ENCODE results near the gene KCTD2.

Gene KCTD2

DNA sequence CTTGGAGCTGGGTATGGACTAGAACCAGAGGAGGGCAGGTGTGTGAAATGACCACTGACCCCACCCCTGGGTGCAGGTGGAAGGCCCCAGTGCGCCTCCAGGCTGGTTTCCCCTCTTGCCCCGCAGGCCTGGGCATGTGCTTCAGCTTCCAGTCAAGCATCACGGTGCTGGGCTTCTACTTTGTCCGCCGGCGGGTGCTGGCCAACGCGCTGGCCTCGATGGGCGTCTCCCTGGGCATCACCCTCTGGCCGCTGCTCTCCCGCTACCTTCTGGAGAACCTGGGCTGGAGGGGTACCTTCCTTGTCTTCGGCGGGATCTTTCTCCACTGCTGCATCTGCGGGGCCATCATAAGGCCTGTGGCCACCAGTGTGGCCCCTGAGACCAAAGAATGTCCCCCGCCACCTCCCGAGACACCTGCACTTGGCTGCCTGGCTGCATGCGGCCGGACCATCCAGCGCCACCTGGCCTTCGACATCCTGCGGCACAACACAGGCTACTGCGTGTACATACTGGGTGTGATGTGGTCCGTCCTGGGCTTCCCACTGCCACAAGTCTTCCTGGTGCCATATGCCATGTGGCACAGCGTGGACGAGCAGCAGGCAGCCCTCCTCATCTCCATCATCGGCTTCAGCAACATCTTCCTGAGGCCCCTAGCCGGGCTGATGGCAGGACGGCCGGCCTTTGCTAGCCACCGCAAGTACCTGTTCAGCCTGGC is 53.0 kb downstream of the KCTD2 start:
- in situ Hi-C loops (cut with MboI; ENCODE audit: low sequenced_read_pairs, unreplicated experiment) = no loop called here
- no peak for DNase-seq (ENCODE audit: low spot score)
- TF ChIP-seq, protein P1, sequence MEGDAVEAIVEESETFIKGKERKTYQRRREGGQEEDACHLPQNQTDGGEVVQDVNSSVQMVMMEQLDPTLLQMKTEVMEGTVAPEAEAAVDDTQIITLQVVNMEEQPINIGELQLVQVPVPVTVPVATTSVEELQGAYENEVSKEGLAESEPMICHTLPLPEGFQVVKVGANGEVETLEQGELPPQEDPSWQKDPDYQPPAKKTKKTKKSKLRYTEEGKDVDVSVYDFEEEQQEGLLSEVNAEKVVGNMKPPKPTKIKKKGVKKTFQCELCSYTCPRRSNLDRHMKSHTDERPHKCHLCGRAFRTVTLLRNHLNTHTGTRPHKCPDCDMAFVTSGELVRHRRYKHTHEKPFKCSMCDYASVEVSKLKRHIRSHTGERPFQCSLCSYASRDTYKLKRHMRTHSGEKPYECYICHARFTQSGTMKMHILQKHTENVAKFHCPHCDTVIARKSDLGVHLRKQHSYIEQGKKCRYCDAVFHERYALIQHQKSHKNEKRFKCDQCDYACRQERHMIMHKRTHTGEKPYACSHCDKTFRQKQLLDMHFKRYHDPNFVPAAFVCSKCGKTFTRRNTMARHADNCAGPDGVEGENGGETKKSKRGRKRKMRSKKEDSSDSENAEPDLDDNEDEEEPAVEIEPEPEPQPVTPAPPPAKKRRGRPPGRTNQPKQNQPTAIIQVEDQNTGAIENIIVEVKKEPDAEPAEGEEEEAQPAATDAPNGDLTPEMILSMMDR (IDR thresholded peaks at IDR 0.05; ENCODE audit: borderline replicate concordance, control extremely low read depth, extremely low read depth, insufficient read depth, missing control alignments) = no peak

DNA sequence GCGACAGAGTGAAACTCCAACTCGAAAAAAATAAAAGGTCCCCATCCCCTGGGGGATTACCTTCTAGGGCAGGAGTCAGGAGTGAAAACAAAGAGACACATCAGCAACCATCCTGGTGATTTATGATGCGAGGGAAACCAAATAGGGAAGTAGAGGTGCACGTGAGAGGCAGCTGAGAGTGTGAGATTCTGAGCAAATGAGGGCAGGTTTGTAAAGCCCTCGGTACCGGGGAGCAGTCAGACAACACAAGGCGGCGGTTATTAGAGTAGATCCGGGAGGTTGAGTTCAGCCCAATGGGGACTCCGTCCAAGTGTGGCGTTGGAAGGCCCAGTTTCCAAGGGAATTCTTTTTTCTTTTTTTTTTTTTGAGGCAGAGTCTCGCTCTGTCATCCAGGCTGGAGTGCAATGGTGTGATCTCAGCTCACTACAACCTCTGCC is 55.4 kb downstream of the KCTD2 start:
- peak; percentile 62 for DNase-seq (ENCODE audit: low spot score)
- in situ Hi-C loops (cut with MboI; ENCODE audit: low sequenced_read_pairs, unreplicated experiment) = no loop called here
- TF ChIP-seq, protein P1 (IDR thresholded peaks at IDR 0.05; ENCODE audit: borderline replicate concordance, control extremely low read depth, extremely low read depth, insufficient read depth, missing control alignments) = no peak

DNA sequence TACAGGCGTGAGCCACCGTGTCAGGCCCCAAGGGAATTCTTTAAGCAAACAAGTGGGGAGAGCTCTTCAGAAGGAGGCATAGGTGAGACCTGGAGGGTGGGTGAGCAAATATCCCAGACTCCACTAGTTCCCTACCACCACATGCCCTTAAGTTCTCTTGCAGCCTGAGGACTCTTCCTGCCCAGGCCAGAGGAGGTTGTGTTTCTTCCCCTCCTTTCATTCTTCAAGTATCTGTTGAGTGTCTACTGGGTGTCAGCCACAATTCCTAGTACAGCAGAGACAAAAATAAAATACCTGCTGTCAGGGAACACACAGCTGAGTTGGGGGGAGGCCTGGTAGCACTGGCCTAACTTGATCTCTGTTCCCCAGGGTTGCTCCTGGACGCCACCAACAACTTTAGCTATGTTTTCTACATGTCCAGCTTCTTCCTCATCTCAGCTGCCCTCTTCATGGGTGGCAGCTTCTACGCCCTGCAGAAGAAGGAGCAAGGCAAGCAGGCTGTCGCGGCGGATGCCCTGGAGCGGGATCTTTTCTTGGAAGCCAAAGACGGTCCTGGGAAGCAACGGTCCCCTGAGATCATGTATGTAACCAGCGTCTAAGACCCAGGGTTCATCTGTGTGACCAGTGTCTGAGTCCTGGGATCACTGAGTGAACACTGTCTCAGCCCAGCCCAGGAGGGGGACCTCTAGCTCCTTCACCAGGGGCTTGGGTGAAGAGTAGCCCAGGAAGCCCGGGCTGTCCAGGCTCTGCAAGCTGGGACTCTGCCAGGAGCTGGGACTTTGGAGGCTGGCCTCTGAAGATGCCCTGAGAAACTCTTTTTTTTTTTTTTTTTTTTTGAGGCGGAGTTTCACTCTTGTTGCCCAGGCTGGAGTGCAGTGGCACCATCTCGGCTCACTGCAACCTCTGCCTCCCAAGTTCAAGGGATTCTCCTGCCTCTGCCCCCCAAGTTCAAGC is 56.9 kb downstream of the KCTD2 start:
- TF ChIP-seq, protein P1 (IDR thresholded peaks at IDR 0.05; ENCODE audit: borderline replicate concordance, control extremely low read depth, extremely low read depth, insufficient read depth, missing control alignments) = no peak
- no peak for DNase-seq (ENCODE audit: low spot score)
- in situ Hi-C loops (cut with MboI; ENCODE audit: low sequenced_read_pairs, unreplicated experiment) = no loop called here

DNA sequence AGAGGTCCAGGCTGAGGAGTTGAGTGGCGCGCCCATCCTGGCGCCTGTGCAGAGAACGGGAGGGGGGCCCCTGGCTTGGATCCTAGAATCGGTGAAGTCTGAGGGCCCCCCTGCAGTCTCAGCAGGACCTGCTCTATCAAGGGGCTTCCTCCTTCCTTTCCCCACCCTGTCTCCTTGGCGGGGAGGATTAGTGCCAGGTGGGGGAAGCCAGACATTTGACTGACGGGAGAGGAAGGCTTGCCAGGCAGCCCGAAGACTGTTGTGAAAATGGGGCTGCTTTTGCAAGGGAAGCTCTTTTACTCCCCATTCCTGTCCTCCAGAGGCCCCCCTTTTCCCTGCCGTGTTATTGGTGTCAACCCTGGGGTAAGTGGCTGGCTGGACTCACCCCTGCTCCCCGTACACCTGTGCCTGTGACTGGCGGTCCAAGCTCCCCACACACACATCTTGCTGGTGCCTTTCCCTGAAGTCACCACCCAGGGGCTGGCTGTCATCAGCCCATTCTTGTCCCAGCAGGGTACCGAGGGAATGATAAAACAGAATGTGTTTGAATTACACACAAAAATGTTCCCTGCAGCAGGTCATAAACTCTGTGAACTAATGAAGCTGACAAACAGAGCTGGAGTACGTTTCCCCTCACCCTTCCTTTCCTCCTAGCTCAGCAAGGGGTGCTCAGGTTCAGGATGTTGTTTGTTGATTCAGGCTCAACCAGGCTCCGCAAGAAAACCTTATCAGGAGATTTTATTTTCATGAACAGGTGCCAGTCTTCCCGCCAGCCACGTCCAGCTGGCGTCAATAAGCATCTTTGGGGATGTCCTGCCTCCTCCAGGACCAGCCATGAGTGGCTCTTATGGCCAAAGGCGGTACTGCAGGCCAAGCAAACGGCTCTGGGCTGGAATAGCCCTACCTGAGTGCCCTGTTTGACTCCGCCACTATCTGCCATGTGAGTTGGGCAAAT is 58.4 kb downstream of the KCTD2 start:
- TF ChIP-seq, protein P1 (IDR thresholded peaks at IDR 0.05; ENCODE audit: borderline replicate concordance, control extremely low read depth, extremely low read depth, insufficient read depth, missing control alignments) = peak; percentile 51
- in situ Hi-C loops (cut with MboI; ENCODE audit: low sequenced_read_pairs, unreplicated experiment) = no loop called here
- peak; percentile 76 for DNase-seq (ENCODE audit: low spot score)

DNA sequence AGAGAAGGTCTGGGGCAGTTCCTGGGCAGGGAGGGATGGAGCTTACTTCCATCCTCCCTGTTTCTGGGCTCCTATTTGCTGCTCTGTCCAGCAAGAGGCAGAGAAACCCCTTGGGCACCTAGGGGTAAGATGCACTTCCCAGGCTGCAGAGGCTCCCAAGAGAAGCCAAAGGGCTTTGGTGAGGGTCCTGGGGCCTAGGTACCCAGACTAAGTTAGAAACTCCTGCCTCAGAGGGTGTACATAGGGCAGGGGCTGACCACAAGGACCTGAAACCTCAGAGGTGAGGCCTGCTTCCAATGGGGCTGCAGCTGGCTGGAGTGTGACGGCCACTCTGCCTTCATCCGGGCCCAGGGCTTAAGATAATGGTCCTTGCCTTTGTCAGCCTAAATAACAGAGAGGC is 61.2 kb downstream of the KCTD2 start:
- DNase-seq (ENCODE audit: low spot score) = no peak
- in situ Hi-C loops (cut with MboI; ENCODE audit: low sequenced_read_pairs, unreplicated experiment) = no loop called here
- TF ChIP-seq, protein P1 (IDR thresholded peaks at IDR 0.05; ENCODE audit: borderline replicate concordance, control extremely low read depth, extremely low read depth, insufficient read depth, missing control alignments) = no peak

DNA sequence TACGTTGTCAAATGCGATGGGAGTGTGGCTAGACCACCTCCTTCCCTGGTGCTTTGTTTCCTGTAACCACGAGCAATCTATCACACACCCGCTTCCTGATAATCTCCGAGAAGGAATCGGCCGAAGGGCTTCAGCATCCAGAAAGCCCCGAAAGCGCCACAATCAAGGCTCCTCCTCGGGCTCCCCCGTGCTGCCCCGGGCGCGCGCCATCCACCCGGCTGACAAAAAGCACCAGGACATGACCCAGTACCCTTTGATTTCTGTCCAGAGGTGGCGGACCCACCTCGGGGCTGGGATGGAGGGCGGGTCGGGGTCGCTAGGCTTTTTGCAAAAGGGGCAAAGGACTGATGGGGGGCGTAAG is 62.0 kb downstream of the KCTD2 start:
- TF ChIP-seq, protein P1 (IDR thresholded peaks at IDR 0.05; ENCODE audit: borderline replicate concordance, control extremely low read depth, extremely low read depth, insufficient read depth, missing control alignments) = no peak
- no peak for DNase-seq (ENCODE audit: low spot score)
- in situ Hi-C loops (cut with MboI; ENCODE audit: low sequenced_read_pairs, unreplicated experiment) = no loop called here
